GM23248 (cell line): Measurements from ENCODE around the gene CYP2F1. TPM values are rescaled to one million over a fixed set of nuclear protein-coding genes. Genes with fewer than 3 reads are reported as not detected.
"Not testable (repeated sequence)": the region's sequence is repeated elsewhere in the genome, so short reads cannot be mapped to it uniquely, and the experiment has no call there.

Experiments used
- DNase-seq: peaks from one replicate; pipeline ENCODE4 v3.0.0-alpha.2; 2015
- H2AFZ ChIP-seq: fragments of 200-600 bp; sonication (generic); 2 replicates; pipeline ENCODE4 v1.6.1; 2016; ENCODE audit warnings: antibody characterized with exemption
- H3F3A ChIP-seq: fragments of 200-600 bp; sonication (generic); 2 replicates; pipeline ENCODE4 v1.6.1; 2016; ENCODE audit warnings: mild to moderate bottlenecking, antibody characterized with exemption, mixed run types; ENCODE audit not compliant: insufficient read depth
- H3K27ac ChIP-seq: fragments of 200-600 bp; sonication (generic); 2 replicates; pipeline ENCODE4 v1.5.1; 2016; ENCODE audit warnings: mild to moderate bottlenecking
- H3K27me3 ChIP-seq: fragments of 200-600 bp; sonication (generic); replicated peaks from 2 replicates; pipeline ENCODE4 v1.6.1; 2016; ENCODE audit warnings: mild to moderate bottlenecking; ENCODE audit not compliant: insufficient read depth
- H3K36me3 ChIP-seq: fragments of 200-600 bp; sonication (generic); 2 replicates; pipeline ENCODE4 v1.6.1; 2016; ENCODE audit warnings: low read depth, mild to moderate bottlenecking
- H3K4me1 ChIP-seq: fragments of 200-600 bp; sonication (generic); 2 replicates; pipeline ENCODE4 v1.6.1; 2016; ENCODE audit warnings: mild to moderate bottlenecking; ENCODE audit not compliant: insufficient read depth
- H3K4me2 ChIP-seq: fragments of 200-600 bp; sonication (generic); one replicate; pipeline ENCODE4 v1.6.1; 2016; ENCODE audit warnings: mild to moderate bottlenecking; ENCODE audit not compliant: unreplicated experiment
- H3K4me3 ChIP-seq: fragments of 200-600 bp; sonication (generic); 2 replicates; pipeline ENCODE4 v1.5.1; 2016; ENCODE audit warnings: mild to moderate bottlenecking
- H3K79me2 ChIP-seq: fragments of 200-600 bp; sonication (generic); 2 replicates; pipeline ENCODE4 v1.6.1; 2016; ENCODE audit warnings: mild to moderate bottlenecking; ENCODE audit not compliant: insufficient read depth
- H3K9ac ChIP-seq: fragments of 200-600 bp; sonication (generic); 2 replicates; pipeline ENCODE4 v1.6.1; 2016; ENCODE audit warnings: mild to moderate bottlenecking
- H3K9me2 ChIP-seq: fragments of 200-600 bp; sonication (generic); 2 replicates; pipeline ENCODE4 v1.6.1; 2016; ENCODE audit warnings: mixed run types, mild to moderate bottlenecking, moderate library complexity; ENCODE audit not compliant: insufficient read depth
- H3K9me3 ChIP-seq: fragments of 200-600 bp; sonication (generic); one replicate; pipeline ENCODE4 v1.6.1; 2017; ENCODE audit warnings: low read depth
- H4K20me1 ChIP-seq: fragments of 200-600 bp; sonication (generic); 2 replicates; pipeline ENCODE4 v1.6.0; 2016; ENCODE audit not compliant: insufficient read depth
- EZH2 ChIP-seq: fragments of 200-600 bp; sonication (generic); IDR thresholded peaks from 2 replicates; pipeline ENCODE4 v1.6.1; 2018; ENCODE audit warnings: antibody characterized with exemption, mild to moderate bottlenecking; ENCODE audit not compliant: insufficient read depth, poor library complexity, severe bottlenecking
- EZH2phosphoT487 ChIP-seq: fragments of 200-600 bp; sonication (generic); IDR thresholded peaks from 2 replicates; pipeline ENCODE4 v1.6.1; 2018; ENCODE audit warnings: antibody characterized with exemption, moderate library complexity, mild to moderate bottlenecking, low read depth; ENCODE audit not compliant: insufficient read depth
- WGBS, 2 experiments: methylation state at CpG; one replicate each; pipeline ENCODE4 v1.1.6; 2015 to 2017; ENCODE audit warnings: low lambda C conversion rate in 2 of 2, low coverage in 1 of 2; ENCODE audit errors: missing lambda C conversion rate in 2 of 2; 5-methylcytosine and 5-hydroxymethylcytosine counted together
- in situ Hi-C: fragments of 300-500 bp; cut with MboI; formaldehyde crosslinking; loops from 2 replicates; pipeline ENCODE4 v1.15.0; 2020
- polyA plus RNA-seq: library from polyadenylated mRNA; unstranded; fragments of >200 nt; fragmentation: Nextera tagmentation; extraction: Ambion mirVana; gene quantifications from 2 replicates; pipeline ENCODE4 v1.2.1, GENCODE V29; 2016
- total RNA-seq: library from RNA; depleted of rRNA; stranded (reverse); fragments of >200 nt; shearing (Covaris generic); gene quantifications from 2 replicates; pipeline ENCODE4 v1.2.3, GENCODE V29; 2014

Gene CYP2F1
- total and polyA plus RNA-seq, 2 experiments from 2014 or later: not detected

GRCh38 chr19:41136636-41137455, 22.6 kb downstream of the CYP2F1 start:
- Histone ChIP-seq H3K36me3 (no peaks in the 10 kb centered on the region), H3F3A (no peaks in the 10 kb centered on the region), H3K9me3 (no peaks in the 10 kb centered on the region), H3K79me2 (no peaks in the 10 kb centered on the region), H3K27ac (no peak overlapping the region), H3K4me3 (no peak overlapping the region), H3K4me2 (no peak overlapping the region), H4K20me1 (no peaks in the 10 kb centered on the region), H3K9ac (no peak overlapping the region), H3K27me3 (peaks cover 12% of the 10 kb centered on the region; the same call in 1 of the 2 replicates), H2AFZ (no peak overlapping the region), H3K4me1 (no peaks in the 10 kb centered on the region), H3K9me2 (no peaks in the 10 kb centered on the region)
- DNase-seq: no peak
- 94 to 96% methylated on average over 31 of the region's 31 CpGs for WGBS, 2 experiments
- in situ Hi-C loops: loop anchor here (25.0 kb wide), 1 partner anchor 475 kb away; no protein-coding TSS in a partner anchor
- no peak for TF ChIP-seq EZH2phosphoT487
- no peak for TF ChIP-seq EZH2

- H3K9me2 ChIP-seq: no peaks in the 10 kb centered on the region
- no peak overlapping the region for H3K4me3 ChIP-seq
- H3K4me1 ChIP-seq: no peaks in the 10 kb centered on the region
- H3K27me3 ChIP-seq: peaks cover 8% of the 10 kb centered on the region; the same call in 1 of the 2 replicates
- H3K36me3 ChIP-seq: no peaks in the 10 kb centered on the region
- H3K27ac ChIP-seq: no peak overlapping the region
- no peaks in the 10 kb centered on the region for H3K79me2 ChIP-seq
- H3F3A ChIP-seq: no peaks in the 10 kb centered on the region
- H4K20me1 ChIP-seq: no peaks in the 10 kb centered on the region
- H3K4me2 ChIP-seq: no peak overlapping the region
- in situ Hi-C loops: loop anchor here (25.0 kb wide), 1 partner anchor 482 kb away; no protein-coding TSS in a partner anchor
- TF ChIP-seq EZH2phosphoT487 (no peak), EZH2 (no peak)
- H3K9me3 ChIP-seq: no peaks in the 10 kb centered on the region
- H2AFZ ChIP-seq: no peak overlapping the region
- WGBS, 2 experiments: 18 to 24% methylated on average over 7 of the region's 7 CpGs
- peak; percentile 82 for DNase-seq
- no peak overlapping the region for H3K9ac ChIP-seq
Measured at GRCh38 chr19:41144403-41144802, 30.2 kb downstream of the CYP2F1 start.

- H2AFZ ChIP-seq: no peak overlapping the region
- in situ Hi-C loops: loop anchor here (25.0 kb wide), 1 partner anchor 488 kb away; no protein-coding TSS in a partner anchor
- H3K4me3 ChIP-seq: no peak overlapping the region
- H3K9me3 ChIP-seq: no peaks in the 10 kb centered on the region
- H3K36me3 ChIP-seq: no peaks in the 10 kb centered on the region
- H3K79me2 ChIP-seq: no peaks in the 10 kb centered on the region
- no peak for DNase-seq
- TF ChIP-seq EZH2phosphoT487 (no peak), EZH2 (no peak)
- WGBS, 2 experiments: 71 to 78% methylated on average over 2 of the region's 2 CpGs
- no peaks in the 10 kb centered on the region for H4K20me1 ChIP-seq
- peaks cover 8% of the 10 kb centered on the region; the same call in 1 of the 2 replicates for H3K27me3 ChIP-seq
- no peak overlapping the region for H3K4me2 ChIP-seq
- H3F3A ChIP-seq: no peaks in the 10 kb centered on the region
- H3K4me1 ChIP-seq: no peaks in the 10 kb centered on the region
- no peak overlapping the region for H3K9ac ChIP-seq
- no peaks in the 10 kb centered on the region for H3K9me2 ChIP-seq
- no peak overlapping the region for H3K27ac ChIP-seq
Measured at GRCh38 chr19:41149831-41150230, 35.6 kb downstream of the CYP2F1 start.

- H3K9me2 ChIP-seq, H2AFZ ChIP-seq, H3K79me2 ChIP-seq, H3K4me1 ChIP-seq, H4K20me1 ChIP-seq, H3K27me3 ChIP-seq, H3K27ac ChIP-seq, H3K9ac ChIP-seq, H3K9me3 ChIP-seq, DNase-seq, H3K4me3 ChIP-seq, H3K36me3 ChIP-seq, in situ Hi-C loops, H3K4me2 ChIP-seq, H3F3A ChIP-seq: not testable (repeated sequence)
- WGBS, 2 experiments: 68% methylated on average over 7 of the region's 7 CpGs
Measured at GRCh38 chr19:41150986-41151385, 36.8 kb downstream of the CYP2F1 start.

GRCh38 chr19:41154060-41154459, 39.8 kb downstream of the CYP2F1 start:
- no peaks in the 10 kb centered on the region for H3K79me2 ChIP-seq
- in situ Hi-C loops: no loop called here
- no peak for TF ChIP-seq EZH2
- no peak for TF ChIP-seq EZH2phosphoT487
- H4K20me1 ChIP-seq: no peaks in the 10 kb centered on the region
- H3K27ac ChIP-seq: no peak overlapping the region
- H2AFZ ChIP-seq: no peak overlapping the region
- 70 to 77% methylated on average over 6 to 7 of the region's 7 CpGs for WGBS, 2 experiments
- H3K9ac ChIP-seq: no peak overlapping the region
- H3K4me3 ChIP-seq: no peak overlapping the region
- H3F3A ChIP-seq: no peaks in the 10 kb centered on the region
- no peaks in the 10 kb centered on the region for H3K4me1 ChIP-seq
- no peaks in the 10 kb centered on the region for H3K27me3 ChIP-seq
- H3K9me2 ChIP-seq: no peaks in the 10 kb centered on the region
- no peaks in the 10 kb centered on the region for H3K9me3 ChIP-seq
- no peak overlapping the region for H3K4me2 ChIP-seq
- no peak for DNase-seq
- H3K36me3 ChIP-seq: no peaks in the 10 kb centered on the region
